ENCODE results near the gene GVQW3.
"Not testable (repeated sequence)": the region's sequence is repeated elsewhere in the genome, so short reads cannot be mapped to it uniquely, and the experiment has no call there.

The GVQW3 gene

DNA sequence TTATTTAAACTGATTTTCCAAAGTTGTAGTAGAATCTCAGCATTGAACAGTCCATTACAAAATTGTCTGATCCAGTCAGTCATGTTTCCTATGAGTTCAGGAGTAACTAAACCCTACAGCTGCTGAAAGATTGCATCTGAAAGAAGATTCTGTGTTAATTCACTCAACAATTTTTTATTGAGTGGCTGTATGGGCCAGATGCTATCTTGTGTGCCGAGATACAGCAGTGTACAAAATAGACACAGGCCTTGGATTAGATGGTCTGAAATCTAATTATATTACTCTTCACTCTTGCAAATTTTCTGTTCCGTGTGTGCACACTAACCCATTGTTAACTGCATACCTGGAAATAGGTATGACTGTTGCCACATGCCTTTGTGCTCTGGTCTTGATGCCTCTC, 7.3 kb downstream of the GVQW3 start:
- no peak for DNase-seq (ENCODE audit: low read depth)

DNA sequence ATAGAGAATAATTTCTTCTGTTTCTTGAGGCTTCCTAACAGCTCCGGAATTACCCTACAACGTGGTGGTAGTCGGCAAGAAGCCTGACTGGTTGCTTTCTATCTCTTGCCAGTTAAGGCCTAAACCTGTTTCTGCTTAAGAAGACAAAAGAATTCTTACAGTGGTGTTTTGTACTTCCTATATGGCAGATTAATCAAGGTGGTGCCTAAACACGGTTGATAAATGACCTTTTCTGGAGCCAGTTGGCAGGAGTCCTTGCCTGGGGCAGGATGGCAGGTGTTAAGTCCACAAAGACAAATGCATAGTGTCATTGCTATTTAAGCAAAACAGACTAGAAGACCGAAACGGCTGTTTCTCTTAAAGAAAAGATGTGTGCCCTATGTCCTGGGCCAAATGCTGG, 9.9 kb downstream of the GVQW3 start:
- DNase-seq (ENCODE audit: low read depth), result no peak

DNA sequence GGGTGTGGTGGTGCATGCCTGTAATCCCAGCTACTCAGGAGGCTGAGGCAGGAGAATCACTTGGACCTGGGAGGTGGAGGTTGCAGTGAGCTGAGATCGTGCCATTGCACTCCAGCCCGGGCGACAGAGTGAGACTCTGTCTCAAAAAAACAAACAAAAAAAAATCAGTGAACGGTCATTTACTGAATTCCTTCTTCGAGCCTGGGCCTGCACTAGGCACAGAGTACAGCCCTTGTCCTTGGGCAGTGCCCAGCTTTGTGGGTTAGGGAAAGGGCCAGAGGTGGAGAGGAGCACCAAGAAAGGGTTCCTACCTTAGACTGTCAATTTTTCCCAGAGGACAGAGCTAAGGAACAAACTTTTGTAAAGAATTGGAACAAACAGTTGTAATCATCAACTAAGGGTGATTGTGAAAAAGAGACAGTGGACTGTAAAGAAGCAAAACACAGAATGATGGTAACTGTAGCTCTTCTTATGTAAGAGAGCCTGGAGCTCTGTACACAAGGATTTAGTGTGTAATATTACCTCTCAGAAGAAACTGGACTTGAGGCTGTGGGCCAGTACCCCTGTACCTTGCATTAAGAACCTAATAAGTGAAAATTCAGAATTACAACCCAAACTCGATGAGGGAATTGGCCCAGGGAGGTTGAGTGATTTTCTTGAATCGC, 10.8 kb downstream of the GVQW3 start:
- no peak for DNase-seq (ENCODE audit: low read depth)

DNA sequence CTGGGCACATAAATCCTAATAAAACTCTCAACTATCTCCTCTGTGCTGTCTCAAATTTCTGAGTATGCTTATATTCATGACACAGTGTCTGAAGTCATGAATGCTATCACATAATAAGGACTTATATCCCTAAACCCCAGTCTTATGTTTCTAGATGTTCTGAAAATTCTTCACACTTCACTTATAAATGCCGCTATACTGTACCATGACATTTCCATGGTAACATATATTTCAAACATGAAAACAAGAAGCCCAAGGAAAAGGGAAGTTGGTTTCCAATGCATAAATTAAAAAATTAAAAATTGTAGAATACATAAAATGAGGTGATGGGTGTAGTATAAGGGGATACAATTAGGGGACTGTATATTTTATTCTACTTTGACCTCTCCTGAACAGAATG, 11.7 kb downstream of the GVQW3 start:
- DNase-seq (ENCODE audit: low read depth), result no peak

DNA sequence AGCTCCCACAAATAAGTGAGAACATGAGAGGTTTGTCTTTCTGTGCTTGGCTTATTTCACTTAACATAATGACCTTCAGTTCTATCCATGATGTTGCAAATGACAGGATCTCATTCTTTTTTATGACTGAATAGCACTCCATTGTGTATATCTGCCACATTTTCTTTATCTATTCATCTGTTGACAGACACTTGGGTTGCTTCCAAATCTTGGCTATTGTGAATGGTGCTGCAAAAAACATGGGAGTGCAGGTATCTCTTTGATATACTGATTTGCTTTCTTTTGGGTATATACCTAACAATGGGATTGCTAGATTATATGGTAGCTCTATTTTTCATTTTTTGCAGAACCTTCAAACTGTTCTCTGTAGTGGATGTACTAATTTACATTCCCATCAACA, 13.3 kb downstream of the GVQW3 start:
- DNase-seq (ENCODE audit: low read depth), result no peak

DNA sequence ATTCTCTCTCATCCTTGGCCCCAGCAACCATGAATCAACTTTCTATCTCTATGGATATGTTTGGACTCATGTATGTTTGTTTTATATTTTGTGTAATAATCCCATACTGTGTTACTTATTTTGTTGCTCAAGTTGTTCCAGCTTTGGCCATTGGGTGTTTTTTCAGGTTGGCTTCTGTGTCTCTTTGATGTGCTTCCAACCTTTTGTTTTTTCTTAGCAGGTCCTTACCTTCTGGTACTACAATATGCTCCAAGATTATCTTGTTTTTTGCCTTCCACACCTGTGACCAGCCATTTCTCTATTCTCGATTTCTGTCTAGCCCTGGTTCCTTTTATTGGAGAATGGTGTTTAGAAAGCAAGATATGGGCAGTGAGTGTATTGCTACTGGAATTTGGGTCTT, 14.2 kb downstream of the GVQW3 start:
- DNase-seq (ENCODE audit: low read depth), result no peak

DNA sequence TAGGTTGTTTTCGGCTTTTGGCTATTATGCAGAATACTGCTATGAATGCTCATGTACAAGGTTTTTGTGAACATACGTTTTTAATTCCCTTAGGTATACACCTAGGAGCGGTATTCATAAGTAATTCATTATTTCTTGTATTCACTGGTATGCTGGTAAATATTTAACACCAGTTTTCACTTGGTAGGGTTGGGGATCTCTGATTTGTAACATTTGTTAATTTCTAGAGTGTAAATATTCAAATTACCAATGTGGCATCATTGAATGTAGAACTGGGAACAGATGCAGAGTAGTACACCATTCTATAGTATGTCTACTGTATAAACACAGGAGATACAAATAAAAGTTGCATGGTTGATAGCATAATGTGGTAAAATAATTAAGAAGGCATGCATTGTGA, 16.3 kb downstream of the GVQW3 start:
- no peak for DNase-seq (ENCODE audit: low read depth)

DNA sequence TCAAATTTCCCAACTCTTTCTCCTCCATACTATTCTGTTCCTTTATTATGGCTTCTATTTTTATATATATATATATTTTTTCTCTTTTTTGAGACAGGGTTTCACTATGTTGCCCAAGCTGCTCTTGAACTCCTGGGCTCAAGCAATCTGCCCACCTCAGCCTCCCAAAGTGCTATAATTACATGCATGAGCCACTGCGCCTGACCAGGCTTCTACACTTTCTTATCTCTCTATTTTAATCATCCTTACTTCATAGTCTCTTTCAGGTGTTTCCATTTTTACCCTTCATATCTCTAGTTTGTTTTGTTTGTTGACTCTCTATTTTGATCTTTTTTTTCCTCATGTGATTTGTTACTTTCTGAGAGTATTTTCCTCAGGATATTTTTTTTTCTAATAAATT, 19.8 kb downstream of the GVQW3 start:
- no peak for DNase-seq (ENCODE audit: low read depth)

DNA sequence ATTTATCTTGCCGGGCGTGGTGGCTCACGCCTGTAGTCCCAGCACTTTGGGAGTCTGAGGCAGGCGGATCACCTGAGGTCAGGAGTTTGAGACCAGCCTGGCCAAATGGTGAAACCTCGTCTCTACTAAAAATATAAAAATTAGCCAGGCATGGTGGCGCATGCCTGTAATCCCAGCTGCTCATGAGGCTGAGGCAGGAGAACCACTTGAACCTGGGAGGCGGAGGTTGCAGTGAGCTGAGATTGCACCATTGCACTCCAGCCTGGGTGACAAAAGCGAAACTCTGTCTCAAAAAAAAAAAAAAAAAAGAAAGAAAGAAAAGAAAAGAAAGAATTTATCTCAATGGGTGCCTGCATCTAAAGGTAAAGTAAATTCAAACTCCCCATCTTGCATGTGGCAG, 20.4 kb downstream of the GVQW3 start:
- DNase-seq (ENCODE audit: low read depth), result not testable (repeated sequence)

DNA sequence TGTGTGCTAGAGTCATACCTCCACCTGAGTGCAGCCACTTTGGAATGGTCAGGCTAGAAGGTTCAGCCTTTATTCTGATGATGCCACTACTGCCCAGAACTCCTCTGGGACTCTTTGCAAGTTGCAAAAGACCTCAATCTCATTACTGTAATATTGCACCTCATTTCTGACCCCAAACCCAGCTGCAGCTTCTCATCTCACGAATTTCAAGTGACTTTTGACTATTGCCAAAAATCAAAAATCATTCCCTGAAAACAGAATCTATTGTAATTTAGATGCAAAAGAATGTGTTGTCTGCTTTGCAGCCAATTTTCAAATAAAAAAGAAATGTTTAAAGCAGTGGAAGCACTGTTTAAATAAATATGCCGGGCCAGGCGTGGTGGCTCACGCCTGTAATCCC, 25.2 kb downstream of the GVQW3 start:
- DNase-seq (ENCODE audit: low read depth), result no peak

DNA sequence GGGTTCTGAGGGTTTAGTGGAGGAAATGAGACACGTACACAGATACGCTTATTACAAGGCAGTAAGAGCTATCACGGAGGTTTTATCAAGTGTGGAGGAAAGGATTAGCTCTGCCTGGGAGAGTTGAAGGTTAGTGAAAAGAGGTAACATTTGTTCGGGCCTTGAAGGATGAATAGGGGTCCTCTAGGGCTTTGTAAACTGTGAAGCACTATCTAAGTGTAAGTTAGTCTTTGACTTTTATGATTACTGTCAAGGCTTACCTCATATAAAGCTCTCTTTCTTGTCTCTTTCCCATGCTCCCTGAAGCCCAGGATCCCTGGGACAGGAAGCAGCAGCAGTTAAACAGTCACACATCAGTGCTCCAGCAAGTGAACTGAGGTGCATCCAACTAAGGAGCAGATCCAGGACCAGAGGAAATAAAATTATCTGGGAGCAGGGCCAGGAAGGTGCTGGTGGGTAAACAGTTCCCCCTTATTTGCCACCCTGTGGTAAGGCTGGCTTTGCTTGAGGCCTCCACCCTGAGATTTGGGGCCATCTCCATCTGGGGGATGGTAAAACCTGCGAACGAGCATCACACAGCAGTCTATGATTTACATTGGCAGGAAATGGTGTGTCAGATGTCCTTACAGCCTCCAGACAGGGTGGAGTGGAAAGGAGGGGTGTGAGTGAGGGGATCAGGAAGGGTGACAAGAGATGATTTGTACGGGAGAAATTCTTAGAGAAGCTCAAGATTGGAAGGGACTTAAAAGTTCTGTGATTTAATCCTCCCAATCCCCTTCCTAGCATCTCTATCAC, 27.2 kb downstream of the GVQW3 start:
- DNase-seq (ENCODE audit: low read depth), result no peak

DNA sequence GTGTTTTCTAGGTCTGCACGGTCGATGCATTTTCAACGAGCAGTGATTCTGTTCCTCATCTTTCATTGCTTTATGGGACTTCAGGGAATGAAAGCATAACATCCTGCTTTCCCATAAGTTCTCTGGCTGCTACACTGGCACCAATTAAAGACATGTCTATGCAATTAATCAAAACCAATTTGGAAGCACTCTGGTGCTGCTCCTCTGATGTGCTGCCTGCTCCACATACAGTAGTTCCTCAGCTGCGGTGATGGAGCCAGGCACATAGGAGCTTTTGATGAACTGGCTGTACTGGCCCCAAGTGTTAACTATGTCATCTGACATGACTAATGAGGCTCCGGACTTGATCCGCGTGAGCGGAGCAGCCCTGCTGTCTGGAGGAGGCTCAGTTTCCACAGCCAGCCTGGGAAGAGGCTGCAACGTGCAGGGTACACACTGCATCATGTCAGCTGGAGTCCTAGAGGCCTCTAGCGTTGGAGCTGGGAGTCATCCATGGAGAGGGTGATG, 29.8 kb downstream of the GVQW3 start:
- DNase-seq (ENCODE audit: low read depth), result no peak

DNA sequence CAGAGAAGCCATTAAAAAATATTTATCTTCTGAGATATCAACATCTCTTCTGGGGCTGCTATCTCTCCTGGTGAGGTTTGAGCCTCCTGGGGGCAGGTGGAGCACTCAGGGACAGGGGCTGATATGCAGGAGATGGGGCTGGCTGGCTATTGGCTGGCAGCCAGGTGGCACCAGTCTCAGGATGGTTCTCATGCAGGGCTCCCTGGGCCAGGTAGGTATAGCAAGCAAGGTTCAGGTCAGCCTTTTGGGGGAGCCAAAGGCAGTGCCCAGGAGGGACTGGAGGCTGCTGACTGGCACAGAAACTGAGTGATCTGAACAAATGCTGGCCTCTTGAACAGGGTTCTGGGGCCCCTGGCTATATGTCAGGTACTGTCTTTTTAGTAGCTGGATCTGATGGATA, 34.0 kb downstream of the GVQW3 start:
- DNase-seq (ENCODE audit: low read depth), result no peak

DNA sequence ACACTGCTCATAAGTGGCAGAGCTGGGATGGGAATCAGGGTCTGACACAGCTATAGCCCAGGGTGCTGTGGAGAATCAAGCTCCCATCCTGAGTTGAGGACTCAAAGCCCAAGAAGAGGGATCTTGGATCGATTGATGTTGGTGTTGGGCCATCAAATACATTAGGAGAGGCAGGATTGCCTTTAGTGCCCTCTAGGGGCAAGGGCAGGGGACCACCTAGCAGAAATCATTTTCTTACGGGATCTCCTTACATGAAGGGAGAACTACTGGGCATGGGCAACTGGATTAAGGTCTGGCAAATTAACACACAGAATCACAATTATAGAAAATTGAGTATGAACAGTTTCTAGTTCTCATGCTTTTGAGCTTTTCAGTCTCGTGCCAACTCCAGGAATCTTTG, 38.8 kb downstream of the GVQW3 start:
- no peak for DNase-seq (ENCODE audit: low read depth)

DNA sequence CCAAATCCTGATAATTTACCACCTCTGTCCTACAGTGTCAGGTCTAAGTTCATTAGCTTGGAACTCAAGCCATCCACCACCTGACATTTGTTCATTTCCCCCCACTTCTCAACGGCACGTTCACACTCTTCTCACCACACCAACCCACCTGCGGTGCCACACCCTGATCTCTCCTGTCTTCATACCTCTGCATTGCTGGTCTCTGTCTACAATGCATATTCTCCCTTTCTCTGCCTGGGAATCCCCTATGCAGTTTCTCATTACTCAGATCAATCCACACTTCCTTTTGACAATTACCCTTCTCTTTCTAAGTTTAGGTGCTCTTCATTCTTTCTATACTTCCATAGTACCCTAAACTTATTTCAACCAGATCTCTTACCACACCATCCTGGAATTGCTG, 43.3 kb downstream of the GVQW3 start:
- DNase-seq (ENCODE audit: low read depth), result no peak

DNA sequence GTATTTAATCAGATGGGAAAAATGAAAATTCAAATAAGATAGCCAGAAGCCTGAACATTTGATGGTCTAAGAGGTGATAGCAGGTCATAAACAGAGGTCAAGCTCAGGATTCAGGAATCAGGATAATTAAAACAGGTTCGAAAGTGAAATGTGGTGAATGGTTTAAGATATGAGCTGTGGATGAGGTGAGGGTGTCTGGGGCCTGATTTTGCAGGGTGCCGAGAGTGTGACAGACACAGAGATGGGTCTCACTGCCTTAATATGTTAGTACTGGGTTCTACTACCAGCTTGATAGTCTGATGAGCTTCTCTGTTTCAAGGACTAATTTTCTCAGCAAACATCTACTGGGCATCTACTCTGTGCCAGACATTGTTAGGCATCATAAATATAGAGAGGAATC, 43.8 kb downstream of the GVQW3 start:
- no peak for DNase-seq (ENCODE audit: low read depth)

DNA sequence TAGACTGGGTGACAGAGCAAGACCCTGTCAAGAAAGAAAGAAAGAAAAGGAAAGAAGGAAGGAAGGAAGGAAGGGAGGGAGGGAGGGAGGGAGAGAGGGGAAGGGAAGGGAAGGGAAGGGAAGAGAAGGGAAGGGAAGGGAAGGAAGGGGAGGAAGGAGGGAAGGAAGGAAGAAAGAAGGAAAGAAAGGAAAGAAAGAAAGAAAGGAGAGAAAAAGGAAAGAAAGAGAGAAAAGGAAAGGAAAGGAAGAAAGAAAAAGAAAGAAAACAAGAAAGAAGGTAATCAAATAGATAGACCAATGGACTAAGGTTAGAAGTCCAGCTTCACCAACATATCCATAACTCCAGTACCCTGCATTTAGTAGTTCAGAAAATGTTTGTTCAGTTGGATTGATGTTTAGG, 45.5 kb downstream of the GVQW3 start:
- DNase-seq (ENCODE audit: low read depth), result no peak

DNA sequence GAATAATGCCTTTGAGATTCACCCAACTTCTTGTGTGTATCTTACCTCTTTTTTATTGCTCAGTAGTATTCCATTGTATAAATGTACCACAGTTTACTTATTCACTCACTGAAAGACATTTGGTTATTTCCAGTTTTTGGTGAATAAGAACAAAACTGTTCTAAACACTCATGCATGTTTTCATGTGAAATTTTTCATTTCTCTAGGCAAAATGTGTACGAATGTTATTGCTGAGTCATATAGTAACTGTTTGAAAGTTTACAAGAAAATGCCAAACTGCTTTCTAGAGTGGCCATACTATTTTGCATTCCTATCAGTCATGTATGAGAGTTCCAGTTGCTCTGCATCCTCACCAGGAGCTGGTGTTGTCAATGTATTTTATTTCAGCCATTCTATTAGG, 54.9 kb downstream of the GVQW3 start:
- DNase-seq (ENCODE audit: low read depth), result no peak

DNA sequence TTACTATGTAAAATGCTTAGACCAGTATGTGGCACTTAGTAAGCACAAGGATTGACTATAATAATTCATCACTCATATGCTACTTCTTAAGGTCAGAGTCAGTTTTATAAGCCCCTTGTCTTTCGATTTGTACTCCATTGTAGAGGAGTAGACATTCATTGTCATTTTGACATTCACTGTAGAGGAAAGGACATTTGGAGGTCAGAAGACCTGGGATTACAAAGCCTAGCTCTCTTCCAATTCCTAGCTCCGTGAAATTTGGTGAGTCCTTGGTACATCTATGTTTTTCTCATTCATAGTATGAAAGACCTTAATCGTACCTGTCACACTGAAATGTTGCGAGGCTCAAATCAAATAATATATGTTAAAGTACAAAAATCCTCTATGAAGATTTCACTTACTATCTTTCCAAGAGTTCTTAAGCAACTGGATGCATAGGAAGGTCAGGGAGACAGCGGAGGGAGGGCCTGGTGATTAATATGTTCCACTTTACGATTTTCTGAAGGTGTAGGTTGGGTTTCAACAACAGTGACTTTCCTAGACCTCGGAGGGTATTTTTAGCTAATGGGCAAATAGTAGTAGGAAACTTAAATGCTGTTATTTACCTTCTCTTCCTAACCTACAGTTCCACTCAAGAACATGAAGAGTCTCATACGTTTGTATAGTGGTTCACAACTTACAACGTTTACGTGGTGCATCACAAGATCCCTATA, 62.3 kb downstream of the GVQW3 start:
- DNase-seq (ENCODE audit: low read depth), result no peak

DNA sequence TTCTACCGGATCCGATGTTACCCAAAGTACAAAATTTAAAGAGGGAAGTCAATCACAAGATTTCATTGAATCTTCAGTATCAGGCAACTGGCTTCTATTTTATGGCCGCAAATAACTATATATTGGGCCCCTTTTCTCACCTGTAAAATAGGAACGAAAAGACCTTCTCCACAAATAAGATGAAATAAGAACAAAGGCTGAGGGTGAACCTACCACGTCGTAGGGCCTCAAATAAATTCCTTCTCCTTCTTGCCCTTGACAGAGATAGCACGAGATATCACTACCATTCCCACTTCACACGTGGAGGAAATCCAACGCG, 62.9 kb downstream of the GVQW3 start:
- DNase-seq (ENCODE audit: low read depth), result no peak

DNA sequence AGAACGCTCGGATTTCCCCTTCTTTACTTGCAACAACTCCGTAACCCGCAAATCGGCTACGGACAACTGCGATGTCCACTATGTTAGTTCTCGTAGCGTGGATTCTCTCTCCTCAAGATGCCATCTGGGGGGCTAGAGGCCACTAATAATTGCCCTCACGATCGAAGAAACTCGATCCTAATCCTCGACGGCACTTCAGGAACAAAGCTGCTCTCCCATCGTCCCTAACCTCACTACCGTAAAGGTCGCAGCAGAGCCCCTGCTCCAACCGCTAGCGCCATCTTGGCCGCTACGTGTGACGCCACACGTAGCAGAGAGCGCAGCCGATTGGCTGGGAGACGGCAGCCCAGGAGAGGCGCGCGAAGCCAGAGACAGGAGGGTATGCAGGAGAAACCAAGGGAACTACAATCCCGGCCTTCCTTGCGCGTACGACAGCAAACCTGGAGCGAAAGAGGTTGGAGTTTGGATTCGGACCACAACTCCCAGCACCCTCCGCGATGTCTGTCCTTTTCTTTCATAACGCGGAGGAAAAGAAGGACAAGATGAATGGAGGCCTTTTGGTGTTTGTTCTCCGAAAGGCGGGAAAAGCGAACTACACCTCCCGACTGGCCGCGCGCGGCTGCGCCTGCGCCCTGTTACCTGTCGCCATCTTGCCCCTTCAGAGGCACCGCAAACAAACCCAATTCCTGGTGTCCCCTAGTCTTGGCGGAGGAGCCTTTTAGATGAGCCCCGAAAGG, 63.4 kb downstream of the GVQW3 start, which contains the start of gene EMSY:
Gene EMSY (plus strand): TSS at position 635 of the 737 bp plus-strand sequence. CDS start 1,921 bp downstream, outside the sequence.
- peak; percentile 99 for DNase-seq (ENCODE audit: low read depth)
